H1 (cell line): ENCODE measurements around the gene EGLN3. TPM values are rescaled to one million over a fixed set of nuclear protein-coding genes. Genes with fewer than 3 reads are reported as not detected.

Source experiments
- CHD7 ChIP-seq: fragments of 300-600 bp; sonication (generic); IDR thresholded peaks from 2 replicates; pipeline ENCODE4 v1.7.1; 2012; ENCODE audit warnings: low read length, moderate library complexity, mild to moderate bottlenecking, inconsistent platforms; ENCODE audit not compliant: insufficient replicate concordance
- E2F6 ChIP-seq: IDR thresholded peaks from 2 replicates; pipeline ENCODE4 v1.6.1; 2012; ENCODE audit warnings: inconsistent platforms
- MAFK ChIP-seq: IDR thresholded peaks from 2 replicates; pipeline ENCODE4 v1.6.1; 2012; ENCODE audit warnings: low read depth, mild to moderate bottlenecking, improper control_type of control experiment, low read length
- NRF1 ChIP-seq: IDR thresholded peaks from 2 replicates; pipeline ENCODE4 v1.6.1; 2011; ENCODE audit warnings: mild to moderate bottlenecking, low read depth, low read length, improper control_type of control experiment
- SP1 ChIP-seq: IDR thresholded peaks from 2 replicates; pipeline ENCODE4 v1.6.1; 2011; ENCODE audit warnings: low read depth, low read length
- polyA plus RNA-seq, 7 experiments: library from polyadenylated mRNA; depleted of rRNA in 3 of 7; stranded (reverse) in 5 of 7; unstranded in 2 of 7; fragments of >200 nt in 5 of 7; fragments of 200-250 nt in 2 of 7; gene quantifications; 1 replicate in 5 of 7; 2 replicates in 1 of 7; 4 replicates in 1 of 7; pipeline versions ENCODE4 v1.2.1 to v1.2.3, GENCODE V29; 2011 to 2013; ENCODE audit warnings: missing spikeins in 2 of 7, mixed read lengths in 2 of 7
- total RNA-seq: library from RNA; stranded (reverse); fragmentation: NEBNext Ultra II Directional; extraction: Animal tissue kit (Norgen Biotek cat#: 25700); gene quantifications from 2 replicates; pipeline ENCODE4 v1.2.1, GENCODE V29; 2021

EGLN3 gene
- total and polyA plus RNA-seq, 2 of the 8 experiments (the other 6 are each of a cell fraction or from before 2014, with no cell fraction given) = 10.6 to 27.3 TPM

- no peak for TF ChIP-seq MAFK
- TF ChIP-seq NRF1 = no peak
- no peak for TF ChIP-seq CHD7
- no peak for TF ChIP-seq SP1
- TF ChIP-seq E2F6 = no peak
Observed at GRCh38 chr14:33902363-33902762, 48.5 kb downstream of the EGLN3 start (continued).
